SK-N-SH treated with all-trans-retinoic acid at 6 μM for 48 hours (cell line): ENCODE results near the gene HIVEP2.

Experiments
- CSDC2 ChIP-seq: fragments of 250-450 bp; sonication (Bioruptor Pico); IDR thresholded peaks from 2 replicates; pipeline ENCODE4 v1.5.0; 2020; ENCODE audit warnings: mild to moderate bottlenecking, moderate library complexity
- ISL1 ChIP-seq: fragments of 250-450 bp; sonication (Bioruptor Pico); IDR thresholded peaks from 2 replicates; pipeline ENCODE4 v2.1.2; 2022; ENCODE audit warnings: mild to moderate bottlenecking, moderate library complexity
- PATZ1 ChIP-seq: fragments of 250-450 bp; sonication (Bioruptor Pico); IDR thresholded peaks from 2 replicates; pipeline ENCODE4 v1.8.0; 2020; ENCODE audit warnings: mild to moderate bottlenecking, moderate library complexity, borderline replicate concordance
- SNAI2 ChIP-seq: fragments of 250-450 bp; sonication (Bioruptor Pico); IDR thresholded peaks from 2 replicates; pipeline ENCODE4 v1.5.0; 2020; ENCODE audit warnings: mild to moderate bottlenecking, moderate library complexity
- ZC3H10 ChIP-seq: fragments of 250-450 bp; sonication (Bioruptor Pico); IDR thresholded peaks from 2 replicates; pipeline ENCODE4 v1.5.1; 2021; ENCODE audit warnings: mild to moderate bottlenecking, moderate library complexity
- ZFP3 ChIP-seq: fragments of 250-450 bp; sonication (Bioruptor Pico); IDR thresholded peaks from 2 replicates; pipeline ENCODE4 v1.5.0; 2020; ENCODE audit warnings: mild to moderate bottlenecking, moderate library complexity
- ZNF8 ChIP-seq: fragments of 450-650 bp; formaldehyde crosslinking; IDR thresholded peaks from 2 replicates; pipeline ENCODE4 v1.5.0; 2020; ENCODE audit warnings: mild to moderate bottlenecking, moderate library complexity

DNA sequence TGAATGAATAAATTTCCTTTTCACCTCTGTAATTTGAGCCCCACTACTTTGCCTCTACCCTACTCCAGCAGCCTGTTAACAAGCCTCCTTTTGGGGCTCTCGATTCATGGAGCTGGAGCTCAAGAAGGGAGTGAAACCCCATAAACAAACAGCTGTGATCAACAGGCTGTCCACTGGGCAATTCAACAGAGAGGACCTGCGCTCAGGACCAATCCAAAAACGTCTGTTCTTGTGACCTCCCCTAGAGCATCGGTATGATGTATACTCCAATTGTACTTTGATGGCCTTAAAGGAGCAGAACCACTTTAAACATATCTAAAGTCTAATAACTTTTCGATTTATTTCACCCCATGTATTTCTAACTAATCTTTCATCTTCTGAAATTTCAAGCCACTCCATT lies 37.4 kb downstream of the HIVEP2 start:
- TF ChIP-seq ZNF8 (CRISPR knock-in tag) = no peak
- no peak for TF ChIP-seq CSDC2 (CRISPR knock-in tag)
- TF ChIP-seq ZC3H10 (CRISPR knock-in tag) = no peak
- TF ChIP-seq PATZ1 (CRISPR knock-in tag) = no peak
- TF ChIP-seq ZFP3 (CRISPR knock-in tag) = no peak
- no peak for TF ChIP-seq ISL1 (CRISPR knock-in tag)
- TF ChIP-seq SNAI2 (CRISPR knock-in tag) = no peak
